PFSK-1 (cell line): ENCODE data around the gene ATP11A.

ENCODE experiments used
- POLR2AphosphoS5 ChIP-seq: IDR thresholded peaks from 2 replicates; pipeline ENCODE4 v1.6.1; 2012; ENCODE audit warnings: low read depth, mild to moderate bottlenecking, control low read depth, low read length, moderate library complexity
- REST ChIP-seq, 2 experiments: IDR thresholded peaks; 2 replicates each; pipeline versions ENCODE4 v1.6.1 to v1.8.0; 2011 to 2012; ENCODE audit warnings: low read depth in 2 of 2, low read length in 2 of 2, control low read depth in 1 of 2, inconsistent platforms in 1 of 2, mild to moderate bottlenecking in 1 of 2, moderate library complexity in 1 of 2; ENCODE audit not compliant: insufficient read depth in 1 of 2
- TAF1 ChIP-seq: IDR thresholded peaks from 2 replicates; pipeline ENCODE4 v1.6.1; 2012; ENCODE audit warnings: low read length, control low read depth, borderline replicate concordance; ENCODE audit not compliant: insufficient read depth

- TF ChIP-seq POLR2AphosphoS5 (no peak), REST (IDR thresholded peaks at IDR 0.05; ENCODE audit: insufficient read depth in 1 of 2, low read depth in 2 of 2, low read length in 2 of 2) (no peak), TAF1 (no peak)
Observed at GRCh38 chr13:112671359-112671758, 18.5 kb upstream of the ATP11A start.
